ENCODE results near the gene USH2A. TPM values are rescaled to one million over a fixed set of nuclear protein-coding genes. Genes with fewer than 3 reads are reported as not detected.
A peak's percentile ranks its signal among the peaks of the same experiment; 100 is the strongest.

USH2A gene
- total RNA-seq, 4 donors from 2014 or later = under 0.01 to 1.9 (median under 0.01) TPM

GRCh38 chr1:215793180-215793579 lies 630.1 kb downstream of the USH2A start:
- Histone ChIP-seq H3K27ac (replicated peaks in 1 of 4) (no peak overlapping the region), H3K4me1 (no peaks in the 10 kb centered on the region), H3K4me3 (no peak overlapping the region), H3K27me3 (no peaks in the 10 kb centered on the region), H3K36me3 (no peaks in the 10 kb centered on the region), H3K9me3 (no peaks in the 10 kb centered on the region)
- no peak for DNase-seq (ENCODE audit: extremely low spot score)
- no peak for TF ChIP-seq EP300 (IDR thresholded peaks at IDR 0.05)
- TF ChIP-seq CTCF (IDR thresholded peaks at IDR 0.05) = peak in 1 of 3 experiments; percentile 11
- intact Hi-C loops (cut with DNase I) = no loop called here

GRCh38 chr1:215792446-215792845 lies 630.8 kb downstream of the USH2A start:
- Histone ChIP-seq H3K36me3 (no peaks in the 10 kb centered on the region), H3K27ac (replicated peaks in 1 of 4) (no peak overlapping the region), H3K4me1 (no peaks in the 10 kb centered on the region), H3K27me3 (no peaks in the 10 kb centered on the region), H3K9me3 (no peaks in the 10 kb centered on the region), H3K4me3 (no peak overlapping the region)
- no peak for TF ChIP-seq POLR2AphosphoS5 (IDR thresholded peaks at IDR 0.05)
- no peak for TF ChIP-seq CTCF (IDR thresholded peaks at IDR 0.05)
- no peak for TF ChIP-seq EP300 (IDR thresholded peaks at IDR 0.05)
- no peak for TF ChIP-seq POLR2A (IDR thresholded peaks at IDR 0.05; ENCODE audit: low read depth)
- intact Hi-C loops (cut with DNase I) = no loop called here
- WGBS = 66% methylated on average over 8 of the region's 8 CpGs
- DNase-seq (ENCODE audit: extremely low spot score) = no peak

- no peak for TF ChIP-seq POLR2AphosphoS5 (IDR thresholded peaks at IDR 0.05)
- no peak for TF ChIP-seq EP300 (IDR thresholded peaks at IDR 0.05)
- no peak for TF ChIP-seq POLR2A (IDR thresholded peaks at IDR 0.05; ENCODE audit: low read depth)
- no peak for TF ChIP-seq CTCF (IDR thresholded peaks at IDR 0.05)
- H3K27ac ChIP-seq (replicated peaks in 1 of 4) = no peak overlapping the region
- H3K36me3 ChIP-seq = no peaks in the 10 kb centered on the region
- WGBS = 87% methylated on average over 3 of the region's 3 CpGs
- H3K4me3 ChIP-seq = no peak overlapping the region
- intact Hi-C loops (cut with DNase I) = no loop called here
- H3K4me1 ChIP-seq = no peaks in the 10 kb centered on the region
- no peaks in the 10 kb centered on the region for H3K9me3 ChIP-seq
- no peaks in the 10 kb centered on the region for H3K27me3 ChIP-seq
- DNase-seq (ENCODE audit: extremely low spot score) = no peak
Observed at GRCh38 chr1:215789981-215790380, 633.3 kb downstream of the USH2A start.

- no peak for TF ChIP-seq CTCF (IDR thresholded peaks at IDR 0.05)
- no peak for TF ChIP-seq POLR2AphosphoS5 (IDR thresholded peaks at IDR 0.05)
- no peak for TF ChIP-seq POLR2A (IDR thresholded peaks at IDR 0.05; ENCODE audit: low read depth)
- no peak for TF ChIP-seq EP300 (IDR thresholded peaks at IDR 0.05)
- no peak overlapping the region for H3K4me3 ChIP-seq
Observed at GRCh38 chr1:215786997-215787396, 636.3 kb downstream of the USH2A start.

GRCh38 chr1:215780641-215781040 lies 642.6 kb downstream of the USH2A start:
- intact Hi-C loops (cut with DNase I) = no loop called here
- TF ChIP-seq POLR2A (IDR thresholded peaks at IDR 0.05; ENCODE audit: low read depth) = no peak
- TF ChIP-seq CTCF (IDR thresholded peaks at IDR 0.05) = no peak
- no peak for TF ChIP-seq POLR2AphosphoS5 (IDR thresholded peaks at IDR 0.05)
- no peak for TF ChIP-seq EP300 (IDR thresholded peaks at IDR 0.05)
- no peak for DNase-seq (ENCODE audit: extremely low spot score)
- Histone ChIP-seq H3K9me3 (no peaks in the 10 kb centered on the region), H3K27ac (replicated peaks in 1 of 4) (no peak overlapping the region), H3K4me1 (no peaks in the 10 kb centered on the region), H3K27me3 (no peaks in the 10 kb centered on the region), H3K4me3 (no peak overlapping the region), H3K36me3 (no peaks in the 10 kb centered on the region)

More at GRCh38 chr1:215786997-215787396, 636.3 kb downstream of the USH2A start:
- H3K27me3 ChIP-seq = no peaks in the 10 kb centered on the region
- no peaks in the 10 kb centered on the region for H3K9me3 ChIP-seq
- H3K36me3 ChIP-seq = no peaks in the 10 kb centered on the region
- H3K4me1 ChIP-seq = no peaks in the 10 kb centered on the region
- intact Hi-C loops (cut with DNase I) = no loop called here
- no peak for DNase-seq (ENCODE audit: extremely low spot score)
- H3K27ac ChIP-seq (replicated peaks in 1 of 4) = no peak overlapping the region
